Suprapubic skin (tissue), 4 donors: Measurements from ENCODE around the gene MOAP1. TPM values are rescaled to one million over a fixed set of nuclear protein-coding genes. Genes with fewer than 3 reads are reported as not detected.

Source experiments
- DNase-seq, 2 donors: peaks; one replicate each; pipeline ENCODE4 v3.0.0-alpha.2; 2019; ENCODE audit warnings: low spot score in 2 of 2
- H3K27ac ChIP-seq: fragments of 200-600 bp; sonication (generic); one replicate; pipeline ENCODE4 v1.5.1; 2019
- H3K27me3 ChIP-seq: fragments of 200-600 bp; sonication (generic); one replicate; pipeline ENCODE4 v1.5.1; 2019
- H3K36me3 ChIP-seq: fragments of 200-600 bp; sonication (generic); one replicate; pipeline ENCODE4 v1.5.1; 2019
- H3K4me1 ChIP-seq: fragments of 200-600 bp; sonication (generic); one replicate; pipeline ENCODE4 v1.5.1; 2019
- H3K4me3 ChIP-seq: fragments of 200-600 bp; sonication (generic); one replicate; pipeline ENCODE4 v1.5.1; 2019; ENCODE audit warnings: mild to moderate bottlenecking
- H3K9me3 ChIP-seq: fragments of 200-600 bp; sonication (generic); one replicate; pipeline ENCODE4 v1.5.1; 2019
- EP300 ChIP-seq: sonication (generic); formaldehyde crosslinking; IDR thresholded peaks from one replicate; pipeline ENCODE4 v1.6.1; 2017; ENCODE audit warnings: antibody characterized with exemption
- POLR2A ChIP-seq, 2 donors: fragments of 450-650 bp; IDR thresholded peaks; one replicate each; pipeline ENCODE4 v1.6.1; 2017; ENCODE audit warnings: antibody characterized with exemption in 2 of 2, mild to moderate bottlenecking in 2 of 2, moderate library complexity in 2 of 2
- POLR2AphosphoS5 ChIP-seq, 3 donors: sonication (generic); formaldehyde crosslinking; IDR thresholded peaks; one replicate each; pipeline ENCODE4 v1.6.1; 2017; ENCODE audit warnings: antibody characterized with exemption in 3 of 3
- WGBS: methylation state at CpG from one replicate; pipeline ENCODE4 v1.1.5; 2018; 5-methylcytosine and 5-hydroxymethylcytosine counted together
- total RNA-seq, 4 donors: library from RNA; depleted of rRNA; stranded (reverse); fragments of >200 nt; gene quantifications; one replicate each; pipeline ENCODE4 v1.1.0, GENCODE V29; 2016
- TF ChIP-seq, protein P1 (sequence below), 2 donors: fragments of 200-600 bp in 1 of 2; fragments of 450-650 bp in 1 of 2; sonication (generic) in 1 of 2; IDR thresholded peaks; one replicate each; pipeline ENCODE4 v1.5.1; 2016 to 2019; ENCODE audit warnings: antibody characterized with exemption in 2 of 2, mild to moderate bottlenecking in 1 of 2, moderate library complexity in 1 of 2

Gene MOAP1
- total RNA-seq, 4 donors from 2014 or later = 18.2 to 33.9 (median 24.1) TPM

DNA sequence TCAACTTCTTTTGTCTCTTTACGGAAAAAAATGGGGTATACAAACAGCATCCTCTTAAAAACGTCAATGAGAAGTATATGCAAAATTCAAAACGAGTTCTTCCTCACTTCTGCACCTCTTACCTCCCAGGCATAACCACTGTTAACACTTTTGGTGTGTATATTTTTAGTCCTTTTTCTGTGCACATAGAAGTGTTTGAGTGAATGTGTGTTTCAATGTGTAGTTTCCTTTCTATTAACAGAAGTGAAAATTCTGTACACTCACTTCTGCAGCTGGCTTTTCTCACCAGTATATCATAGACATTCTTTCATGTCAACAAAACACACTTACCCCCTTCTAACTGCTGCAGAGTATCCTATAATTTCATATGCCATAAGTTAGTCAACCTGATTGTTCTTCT, 27.7 kb upstream of the MOAP1 start:
- Histone ChIP-seq H3K4me1 (peaks cover 19% of the 10 kb centered on the region), H3K36me3 (peaks cover 62% of the 10 kb centered on the region), H3K9me3 (no peaks in the 10 kb centered on the region), H3K27ac (no peak overlapping the region), H3K27me3 (no peaks in the 10 kb centered on the region), H3K4me3 (no peak overlapping the region)
- DNase-seq = no peak
- 82% methylated on average over 3 of the region's 3 CpGs for WGBS
- TF ChIP-seq EP300 (no peak), POLR2A (IDR thresholded peaks at IDR 0.05) (no peak), POLR2AphosphoS5 (IDR thresholded peaks at IDR 0.05) (no peak)
- TF ChIP-seq, protein P1, sequence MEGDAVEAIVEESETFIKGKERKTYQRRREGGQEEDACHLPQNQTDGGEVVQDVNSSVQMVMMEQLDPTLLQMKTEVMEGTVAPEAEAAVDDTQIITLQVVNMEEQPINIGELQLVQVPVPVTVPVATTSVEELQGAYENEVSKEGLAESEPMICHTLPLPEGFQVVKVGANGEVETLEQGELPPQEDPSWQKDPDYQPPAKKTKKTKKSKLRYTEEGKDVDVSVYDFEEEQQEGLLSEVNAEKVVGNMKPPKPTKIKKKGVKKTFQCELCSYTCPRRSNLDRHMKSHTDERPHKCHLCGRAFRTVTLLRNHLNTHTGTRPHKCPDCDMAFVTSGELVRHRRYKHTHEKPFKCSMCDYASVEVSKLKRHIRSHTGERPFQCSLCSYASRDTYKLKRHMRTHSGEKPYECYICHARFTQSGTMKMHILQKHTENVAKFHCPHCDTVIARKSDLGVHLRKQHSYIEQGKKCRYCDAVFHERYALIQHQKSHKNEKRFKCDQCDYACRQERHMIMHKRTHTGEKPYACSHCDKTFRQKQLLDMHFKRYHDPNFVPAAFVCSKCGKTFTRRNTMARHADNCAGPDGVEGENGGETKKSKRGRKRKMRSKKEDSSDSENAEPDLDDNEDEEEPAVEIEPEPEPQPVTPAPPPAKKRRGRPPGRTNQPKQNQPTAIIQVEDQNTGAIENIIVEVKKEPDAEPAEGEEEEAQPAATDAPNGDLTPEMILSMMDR (IDR thresholded peaks at IDR 0.05) = no peak

DNA sequence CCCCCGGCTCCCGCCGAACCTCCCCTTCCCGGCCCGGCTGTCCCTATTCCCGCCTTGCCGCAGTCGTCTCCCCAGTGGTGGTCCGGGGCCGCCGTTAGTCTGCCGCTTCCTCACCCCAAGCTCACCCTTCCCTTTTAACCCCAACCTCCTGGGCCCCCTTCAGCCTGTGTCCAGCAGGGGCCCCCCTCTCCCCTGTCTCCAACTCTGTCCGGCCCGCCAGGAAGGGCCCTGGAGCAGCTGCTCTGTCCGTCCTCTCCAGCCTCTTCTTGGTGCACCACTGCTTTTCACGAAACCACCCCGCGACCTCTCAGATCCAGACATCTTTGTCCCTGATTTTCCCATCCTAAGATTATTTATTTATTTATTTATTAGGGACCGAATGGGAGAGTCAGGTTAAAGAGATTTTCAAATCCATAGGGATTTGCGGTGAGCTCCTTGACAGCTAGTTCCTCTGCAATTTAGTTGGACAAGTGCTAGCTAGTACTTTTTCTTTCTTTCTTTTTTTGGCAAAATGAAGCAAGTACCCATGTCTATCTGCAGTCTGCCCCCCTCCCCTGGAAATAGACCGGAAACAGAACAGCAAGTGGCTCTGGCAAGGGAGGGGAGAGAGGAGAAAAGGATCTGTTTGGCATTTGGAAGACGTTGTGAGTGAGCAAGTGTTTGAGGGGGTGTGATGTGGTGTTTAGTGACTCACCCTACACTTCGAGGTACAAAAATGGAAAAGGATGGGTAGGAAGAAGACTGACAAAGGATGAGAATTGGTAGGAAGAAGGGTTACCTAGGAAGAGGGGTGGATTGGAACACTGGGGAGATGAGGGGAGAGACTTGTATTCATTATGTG, 23.0 kb upstream of the MOAP1 start:
- H3K4me1 ChIP-seq = peaks cover 33% of the 10 kb centered on the region
- H3K27me3 ChIP-seq = no peaks in the 10 kb centered on the region
- H3K4me3 ChIP-seq = peak overlapping the region; percentile 98
- DNase-seq = no peak
- TF ChIP-seq POLR2AphosphoS5 (IDR thresholded peaks at IDR 0.05) = no peak
- no peaks in the 10 kb centered on the region for H3K9me3 ChIP-seq
- under 1% methylated on average over 23 of the region's 23 CpGs for WGBS
- H3K36me3 ChIP-seq = peaks cover 15% of the 10 kb centered on the region
- peak overlapping the region; percentile 85 for H3K27ac ChIP-seq

DNA sequence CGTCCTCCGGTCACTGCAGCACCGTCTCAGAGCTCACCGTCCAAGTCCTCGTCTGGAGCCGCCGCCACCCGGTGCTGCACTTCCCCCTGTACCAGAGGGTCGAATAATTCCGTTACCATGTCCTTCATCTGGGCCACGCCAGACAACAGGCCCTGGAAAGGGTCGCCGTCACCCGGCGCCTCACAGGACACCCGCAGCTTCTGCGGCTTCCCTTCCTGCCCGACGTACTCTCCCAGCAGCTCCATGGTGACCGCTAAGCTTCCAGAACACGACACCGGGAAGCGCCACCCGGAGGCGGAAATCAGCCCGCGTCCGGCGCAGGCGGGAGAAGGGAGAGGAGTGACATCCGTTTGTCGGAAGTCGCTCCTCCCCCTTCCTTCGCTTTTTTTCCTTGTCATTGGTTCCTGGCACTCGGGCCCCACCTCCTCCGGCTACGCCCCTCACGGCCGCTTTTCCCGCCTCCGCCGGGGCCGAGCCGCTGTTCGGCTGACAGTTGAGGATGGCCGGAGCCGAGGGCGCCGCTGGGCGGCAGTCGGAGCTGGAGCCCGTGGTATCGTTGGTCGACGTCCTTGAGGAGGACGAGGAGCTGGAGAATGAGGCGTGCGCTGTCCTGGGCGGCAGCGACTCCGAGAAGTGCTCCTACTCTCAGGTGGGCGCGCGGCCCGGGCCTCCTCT, 22.2 kb upstream of the MOAP1 start, which contains the start of the genes GON7 and UBR7:
Gene GON7 (minus strand): TSS at position 273 of the 675 bp plus-strand sequence. CDS start 28 bp downstream, at position 245.
Gene UBR7 (plus strand): TSS at position 464 of the 675 bp plus-strand sequence. CDS start 36 bp downstream, at position 500.
- Histone ChIP-seq H3K27ac (peak within 1 kb of the TSS; percentile 85), H3K4me1 (peaks cover 33% of the 10 kb centered on the region), H3K9me3 (no peaks in the 10 kb centered on the region), H3K36me3 (peaks cover 7% of the 10 kb centered on the region), H3K27me3 (no peaks in the 10 kb centered on the region), H3K4me3 (peak within 1 kb of the TSS; percentile 98)
- peak; percentile 96 to 97 for DNase-seq
- WGBS = under 1% methylated on average over 38 of the region's 65 CpGs
- TF ChIP-seq, protein P1 (IDR thresholded peaks at IDR 0.05) = peak in 1 of 2 donors; percentile 40
- TF ChIP-seq POLR2AphosphoS5 (IDR thresholded peaks at IDR 0.05) (peak in 2 of 3 donors; percentile 72 to 74), EP300 (no peak), POLR2A (IDR thresholded peaks at IDR 0.05) (peak in 1 of 2 donors; percentile 28)

DNA sequence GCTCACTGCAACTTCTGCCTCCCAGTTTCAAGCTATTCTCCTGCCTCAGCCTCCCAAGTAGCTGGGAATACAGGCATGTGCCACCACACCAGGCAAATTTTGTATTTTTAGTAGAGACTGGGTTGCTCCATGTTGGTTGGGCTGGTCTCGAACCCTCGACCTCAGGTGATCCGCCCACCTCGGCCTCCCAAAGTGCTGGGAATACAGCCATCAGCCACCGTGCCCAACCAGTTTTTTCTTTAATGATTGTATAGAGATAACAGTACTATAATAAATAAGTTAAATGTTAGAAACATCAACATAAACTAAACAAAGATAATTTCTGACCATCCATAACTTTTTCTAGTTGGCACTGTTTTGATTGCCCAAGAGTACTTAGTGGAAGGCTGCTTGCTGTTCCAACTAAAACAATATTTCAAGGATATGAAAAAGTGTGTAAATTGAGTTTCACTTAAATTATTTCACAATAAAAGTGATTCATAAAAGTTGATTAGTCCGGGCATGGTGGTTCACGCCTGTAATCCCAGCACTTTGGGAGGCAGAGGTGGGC, 16.5 kb upstream of the MOAP1 start:
- DNase-seq = no peak
- Histone ChIP-seq H3K27ac (no peak overlapping the region), H3K9me3 (no peaks in the 10 kb centered on the region), H3K4me1 (peaks cover 9% of the 10 kb centered on the region), H3K36me3 (no peaks in the 10 kb centered on the region), H3K27me3 (no peaks in the 10 kb centered on the region), H3K4me3 (no peak overlapping the region)
- TF ChIP-seq EP300 (no peak), POLR2AphosphoS5 (IDR thresholded peaks at IDR 0.05) (no peak), POLR2A (IDR thresholded peaks at IDR 0.05) (no peak)
- TF ChIP-seq, protein P1 (IDR thresholded peaks at IDR 0.05) = no peak
- WGBS = 72% methylated on average over 7 of the region's 7 CpGs

DNA sequence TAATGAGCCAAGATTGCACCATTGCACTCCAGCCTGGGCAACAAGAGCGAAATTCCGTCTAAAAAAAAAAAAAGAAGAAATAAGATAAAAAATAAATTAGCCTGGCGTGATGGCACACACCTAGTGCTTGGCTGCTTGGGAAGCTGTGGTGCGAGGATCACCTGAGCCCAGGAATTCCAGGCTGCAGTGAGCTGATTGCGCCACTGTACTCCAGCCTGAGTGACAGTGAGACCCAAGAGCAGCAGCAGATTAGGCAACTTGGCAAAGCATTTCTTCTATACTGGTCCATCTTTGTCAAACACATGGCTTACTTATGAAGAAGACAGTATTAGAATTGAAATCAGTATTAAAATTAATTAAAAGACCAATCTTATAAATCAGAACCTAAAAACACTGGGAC, 15.9 kb upstream of the MOAP1 start:
- H3K4me1 ChIP-seq = peaks cover 2% of the 10 kb centered on the region
- TF ChIP-seq, protein P1 (IDR thresholded peaks at IDR 0.05) = no peak
- TF ChIP-seq EP300 (no peak), POLR2AphosphoS5 (IDR thresholded peaks at IDR 0.05) (no peak)
- 89% methylated on average over 5 of the region's 5 CpGs for WGBS
- no peaks in the 10 kb centered on the region for H3K36me3 ChIP-seq
- DNase-seq = no peak
- no peaks in the 10 kb centered on the region for H3K27me3 ChIP-seq
- H3K27ac ChIP-seq = no peak overlapping the region
- H3K9me3 ChIP-seq = no peaks in the 10 kb centered on the region
- no peak overlapping the region for H3K4me3 ChIP-seq
